Parathyroid adenoma (tissue), 2 donors: ENCODE measurements around the gene SLC24A1.

Experiments
- H2AFZ ChIP-seq: fragments of 300-600 bp; sonication (generic); one replicate; pipeline ENCODE4 v1.7.0; 2017; ENCODE audit warnings: antibody characterized with exemption, mild to moderate bottlenecking
- H3K27ac ChIP-seq: fragments of 300-600 bp; sonication (generic); one replicate; pipeline ENCODE4 v1.7.0; 2017
- H3K27me3 ChIP-seq: fragments of 300-600 bp; sonication (generic); one replicate; pipeline ENCODE4 v1.7.0; 2017; ENCODE audit warnings: low read length; ENCODE audit not compliant: control insufficient read depth, insufficient read depth
- H3K36me3 ChIP-seq: fragments of 300-600 bp; sonication (generic); one replicate; pipeline ENCODE4 v1.7.0; 2017; ENCODE audit warnings: low read length; ENCODE audit not compliant: control insufficient read depth, insufficient read depth
- H3K4me1 ChIP-seq: fragments of 300-600 bp; sonication (generic); one replicate; pipeline ENCODE4 v1.7.0; 2017; ENCODE audit warnings: control low read depth
- H3K4me2 ChIP-seq: fragments of 300-600 bp; sonication (generic); one replicate; pipeline ENCODE4 v1.7.0; 2017; ENCODE audit warnings: low read length
- H3K4me3 ChIP-seq: fragments of 300-600 bp; sonication (generic); one replicate; pipeline ENCODE4 v1.7.0; 2017; ENCODE audit warnings: low read depth, low read length
- H3K79me2 ChIP-seq: fragments of 300-600 bp; sonication (generic); one replicate; pipeline ENCODE4 v1.7.0; 2017; ENCODE audit warnings: control low read depth
- H3K9ac ChIP-seq: fragments of 300-600 bp; sonication (generic); one replicate; pipeline ENCODE4 v1.7.0; 2017; ENCODE audit warnings: mild to moderate bottlenecking
- H3K9me3 ChIP-seq: fragments of 300-600 bp; sonication (generic); one replicate; pipeline ENCODE4 v1.7.0; 2017; ENCODE audit warnings: low read length; ENCODE audit not compliant: control insufficient read depth
- CTCF ChIP-seq: fragments of 300-600 bp; sonication (generic); IDR thresholded peaks from one replicate; pipeline ENCODE4 v1.7.0; 2017; ENCODE audit warnings: antibody characterized with exemption, mild to moderate bottlenecking
- donor health status: primary hyperparathyroidism.

SLC24A1 gene

GRCh38 chr15:65680544-65680943, 58.8 kb downstream of the SLC24A1 start:
- Histone ChIP-seq H3K4me2 (no peak overlapping the region), H3K9me3 (no peaks in the 10 kb centered on the region), H3K4me1 (no peaks in the 10 kb centered on the region), H3K79me2 (no peaks in the 10 kb centered on the region), H3K36me3 (no peaks in the 10 kb centered on the region), H3K9ac (no peak overlapping the region), H2AFZ (no peak overlapping the region), H3K27ac (no peak overlapping the region), H3K27me3 (no peaks in the 10 kb centered on the region), H3K4me3 (no peak overlapping the region)
- TF ChIP-seq CTCF = no peak

DNA sequence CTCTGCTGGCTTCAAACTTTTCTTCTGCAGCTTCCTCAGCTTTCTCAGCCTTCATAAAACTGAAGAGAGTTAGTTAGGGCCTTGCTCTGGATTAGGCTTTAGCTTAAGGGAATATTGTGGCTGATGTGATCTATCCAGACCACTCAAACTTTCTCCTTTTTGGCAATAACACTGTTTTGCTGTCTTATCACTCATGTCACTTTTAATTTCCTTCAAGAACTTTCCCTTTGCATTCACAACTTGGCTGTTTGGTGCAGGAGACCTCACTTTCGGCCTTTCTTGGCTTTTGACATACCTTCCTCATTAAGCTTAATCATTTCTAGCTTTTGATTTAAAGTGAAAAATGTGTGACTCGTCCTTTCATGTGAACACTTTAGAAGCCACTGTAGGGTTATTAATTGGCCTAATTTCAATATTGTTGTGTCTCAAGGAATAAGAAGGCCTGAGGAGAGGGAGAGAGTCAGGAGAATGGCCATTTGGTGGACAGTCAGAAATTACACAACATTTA, 60.7 kb downstream of the SLC24A1 start:
- Histone ChIP-seq H3K36me3 (no peaks in the 10 kb centered on the region), H2AFZ (no peak overlapping the region), H3K79me2 (no peaks in the 10 kb centered on the region), H3K9me3 (no peaks in the 10 kb centered on the region), H3K4me3 (no peak overlapping the region), H3K4me2 (no peak overlapping the region), H3K4me1 (no peaks in the 10 kb centered on the region), H3K27me3 (no peaks in the 10 kb centered on the region), H3K27ac (no peak overlapping the region), H3K9ac (no peak overlapping the region)
- no peak for TF ChIP-seq CTCF

DNA sequence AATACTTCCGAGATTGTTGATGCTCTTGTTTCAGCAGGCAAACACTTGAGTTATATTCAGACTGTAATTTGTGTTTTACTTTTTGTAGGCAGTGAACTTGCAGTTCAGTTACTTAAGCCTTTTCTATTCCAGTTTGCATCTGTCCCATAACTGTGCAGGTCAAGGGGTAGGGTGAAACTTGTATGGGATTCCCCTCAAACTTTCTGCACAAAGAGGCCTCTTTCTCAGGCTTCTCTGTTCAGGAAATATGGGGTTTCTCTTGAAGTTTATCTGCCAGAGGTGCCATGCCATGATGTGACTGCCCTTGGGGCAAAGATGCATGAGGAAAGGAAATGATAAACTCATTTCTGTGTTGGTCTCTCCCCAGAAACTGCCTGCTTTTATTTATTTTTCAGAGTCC, 66.7 kb downstream of the SLC24A1 start:
- Histone ChIP-seq H3K4me1 (no peaks in the 10 kb centered on the region), H3K27ac (no peak overlapping the region), H3K9ac (no peak overlapping the region), H3K36me3 (no peaks in the 10 kb centered on the region), H3K9me3 (no peaks in the 10 kb centered on the region), H3K79me2 (no peaks in the 10 kb centered on the region), H3K4me3 (no peak overlapping the region), H2AFZ (no peak overlapping the region), H3K4me2 (no peak overlapping the region), H3K27me3 (no peaks in the 10 kb centered on the region)
- TF ChIP-seq CTCF = no peak

- Histone ChIP-seq H3K27ac (no peak overlapping the region), H3K4me2 (no peak overlapping the region)
These were observed 68.4 kb downstream of the SLC24A1 start for GRCh38 chr15:65690173-65690572.

More at GRCh38 chr15:65690173-65690572, 68.4 kb downstream of the SLC24A1 start:
- H3K9ac ChIP-seq = no peak overlapping the region
- no peaks in the 10 kb centered on the region for H3K4me1 ChIP-seq
- H3K4me3 ChIP-seq = no peak overlapping the region
- H3K9me3 ChIP-seq = no peaks in the 10 kb centered on the region
- no peaks in the 10 kb centered on the region for H3K36me3 ChIP-seq
- no peaks in the 10 kb centered on the region for H3K27me3 ChIP-seq
- no peak overlapping the region for H2AFZ ChIP-seq
- no peak for TF ChIP-seq CTCF
- H3K79me2 ChIP-seq = no peaks in the 10 kb centered on the region
